ENCODE data around the gene ABCA10.
"Not testable (repeated sequence)": the region's sequence is repeated elsewhere in the genome, so short reads cannot be mapped to it uniquely, and the experiment has no call there.

The ABCA10 gene

DNA sequence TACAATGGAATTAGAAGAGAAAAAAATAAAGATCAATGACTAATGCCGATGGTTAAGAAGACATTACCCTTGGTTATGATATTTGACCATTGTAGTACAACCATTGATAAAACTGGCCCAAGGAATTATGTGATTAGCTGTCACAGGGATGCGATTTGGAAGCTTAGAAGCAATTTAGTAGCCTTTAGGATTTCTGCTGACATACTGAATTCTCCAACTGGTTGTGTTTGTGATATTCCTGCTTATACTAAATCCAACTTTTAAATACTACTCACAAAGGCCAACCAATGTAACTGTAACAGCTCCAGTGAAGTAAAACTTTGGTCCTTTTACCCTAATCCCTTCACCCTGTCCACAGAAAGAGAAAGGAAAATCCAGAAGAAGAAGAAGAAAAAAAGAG, 55.5 kb downstream of the ABCA10 start:
- Histone ChIP-seq H3K4me3 (no peak overlapping the region), H3K27ac (no peak overlapping the region)

DNA sequence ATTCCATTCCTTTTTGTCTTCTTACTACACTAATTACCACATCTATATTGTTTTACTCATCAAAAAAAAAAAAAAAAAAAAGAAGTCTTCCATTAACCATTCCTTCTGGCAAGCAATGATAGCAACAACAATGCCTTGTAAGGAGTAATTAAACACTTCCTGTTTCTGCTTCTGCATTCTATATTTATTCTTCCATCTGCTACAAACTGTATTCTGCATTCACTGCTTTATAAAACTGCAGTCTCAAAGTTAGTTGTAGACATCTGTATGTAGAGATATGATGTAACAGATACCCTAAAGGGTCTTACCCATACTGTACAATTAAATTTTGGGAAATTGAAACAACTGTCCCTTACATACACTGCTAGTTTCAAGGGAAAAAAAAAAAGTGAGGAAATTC, 58.2 kb downstream of the ABCA10 start:
- H3K27ac ChIP-seq, result peak overlapping the region in 1 of 21 experiments; percentile 61

DNA sequence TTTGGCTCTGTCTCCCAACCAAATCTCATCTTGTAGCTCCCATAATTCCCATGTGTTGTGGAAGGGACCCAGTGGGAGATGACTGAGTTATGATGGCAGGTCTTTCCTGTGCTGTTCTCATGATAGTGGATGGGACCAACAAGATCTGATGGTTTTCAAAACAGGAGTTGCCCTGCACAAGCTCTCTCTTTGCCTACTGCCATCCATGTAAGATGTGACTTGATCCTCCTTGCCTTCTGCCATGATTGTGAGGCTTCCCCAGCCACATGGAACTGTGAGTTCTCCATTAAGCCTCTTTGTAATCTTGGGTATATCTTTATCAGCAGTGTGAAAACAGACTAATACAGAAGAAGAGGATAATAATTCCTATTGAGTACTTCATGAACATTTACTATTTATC, 60.0 kb downstream of the ABCA10 start:
- not testable (repeated sequence) for H3K27ac ChIP-seq

More for the DNA sequence above, 58.2 kb downstream of the ABCA10 start:
- no peak overlapping the region for H3K4me3 ChIP-seq

DNA sequence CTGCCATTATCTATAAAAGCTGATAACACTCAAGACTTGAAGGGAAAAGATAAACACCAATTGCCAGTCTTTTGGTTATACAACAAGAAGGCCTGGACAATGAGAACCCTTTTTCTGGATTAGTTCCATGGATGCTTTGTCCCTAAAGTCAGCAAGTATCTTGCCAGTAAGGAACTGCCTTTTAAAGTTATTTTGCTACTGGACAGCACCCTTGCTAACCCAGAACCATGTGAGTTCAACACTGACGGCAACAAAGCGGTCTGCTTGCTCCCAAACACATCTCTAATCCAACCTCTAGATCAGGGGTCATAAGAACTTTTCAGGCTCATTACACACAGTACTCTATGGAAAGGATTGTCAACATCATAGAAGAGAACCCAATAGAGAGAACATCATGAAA, 61.7 kb downstream of the ABCA10 start:
- H3K27ac ChIP-seq, result no peak overlapping the region
- no peak overlapping the region for H3K4me3 ChIP-seq

More for the DNA sequence above, 60.0 kb downstream of the ABCA10 start:
- H3K4me3 ChIP-seq, result not testable (repeated sequence)

DNA sequence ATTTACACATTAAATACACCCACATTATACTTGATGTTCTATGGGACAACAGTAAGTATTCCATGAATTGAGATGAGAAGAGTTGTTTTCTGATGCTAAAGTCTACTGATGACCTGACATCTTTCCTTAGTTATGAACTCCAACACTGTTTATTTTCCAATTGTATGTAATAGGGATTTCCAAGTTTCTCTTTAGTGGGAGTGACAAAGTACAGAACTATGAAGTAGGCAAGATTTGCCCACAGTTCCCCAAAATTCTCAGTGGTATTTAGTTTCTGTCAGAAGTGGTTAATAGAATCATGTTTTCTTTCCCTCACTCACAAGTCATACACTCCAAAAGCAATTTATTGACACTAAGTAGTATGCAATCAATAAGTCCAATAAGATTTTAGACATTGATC, 64.4 kb downstream of the ABCA10 start:
- Histone ChIP-seq H3K27ac (no peak overlapping the region), H3K4me3 (no peak overlapping the region)

DNA sequence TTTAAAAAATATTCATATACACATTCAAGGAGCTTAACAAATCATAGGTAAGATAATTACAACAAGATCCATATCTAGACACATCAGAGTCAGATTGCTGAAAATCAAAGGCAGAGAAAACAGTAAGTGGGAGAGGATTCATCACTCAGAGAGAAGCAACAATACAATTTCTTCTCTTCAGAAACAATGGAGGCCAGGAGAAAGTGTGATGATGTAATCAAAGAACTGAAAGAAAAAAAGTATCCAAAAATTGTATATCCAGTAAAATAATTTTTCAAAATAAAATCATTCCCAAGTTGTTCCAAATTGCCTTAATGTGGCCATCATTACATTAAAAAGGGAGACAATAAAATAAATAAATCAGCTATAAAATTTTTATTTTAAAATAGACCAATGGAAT, 69.2 kb downstream of the ABCA10 start:
- Histone ChIP-seq H3K4me3 (no peak overlapping the region), H3K27ac (no peak overlapping the region)

DNA sequence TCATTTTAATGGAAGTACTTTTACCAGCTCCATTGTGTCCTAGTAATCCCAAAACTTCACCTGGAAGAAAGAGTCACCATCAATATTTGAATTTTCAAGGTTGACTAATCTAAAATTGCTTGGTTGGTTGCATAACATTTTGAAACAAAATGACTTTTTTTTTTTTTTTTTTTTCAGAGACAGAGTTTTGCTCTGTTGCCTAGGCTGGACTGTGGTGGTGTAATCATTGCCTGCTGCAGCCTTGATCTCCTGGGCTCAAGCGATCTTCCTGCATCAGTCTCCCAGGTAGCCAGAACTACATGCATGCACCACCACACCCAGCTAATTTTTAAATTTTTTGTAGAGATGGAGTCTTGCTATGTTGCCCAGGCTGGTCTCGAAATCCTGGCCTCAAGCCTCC, 74.4 kb downstream of the ABCA10 start:
- Histone ChIP-seq H3K4me3 (no peak overlapping the region), H3K27ac (no peak overlapping the region)

DNA sequence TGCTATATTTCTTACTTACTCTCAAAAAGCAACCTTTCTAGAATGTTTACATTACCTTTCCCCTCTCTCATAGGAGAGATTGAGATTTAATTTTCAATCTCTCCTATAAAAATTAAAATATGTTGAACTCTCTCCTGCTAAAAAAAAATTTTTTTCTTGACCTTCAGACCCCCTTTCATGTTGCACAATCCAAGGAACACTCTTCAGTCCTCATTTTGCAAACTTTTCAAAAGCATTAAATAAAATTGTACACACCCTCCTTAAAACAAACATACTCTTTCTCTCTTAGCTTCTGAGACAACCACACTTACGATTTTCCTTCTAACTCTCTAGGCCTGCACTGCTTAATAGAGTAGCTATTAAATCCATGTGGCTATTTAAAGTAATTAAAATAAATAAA, 78.3 kb downstream of the ABCA10 start:
- no peak overlapping the region for H3K4me3 ChIP-seq
- H3K27ac ChIP-seq, result no peak overlapping the region

DNA sequence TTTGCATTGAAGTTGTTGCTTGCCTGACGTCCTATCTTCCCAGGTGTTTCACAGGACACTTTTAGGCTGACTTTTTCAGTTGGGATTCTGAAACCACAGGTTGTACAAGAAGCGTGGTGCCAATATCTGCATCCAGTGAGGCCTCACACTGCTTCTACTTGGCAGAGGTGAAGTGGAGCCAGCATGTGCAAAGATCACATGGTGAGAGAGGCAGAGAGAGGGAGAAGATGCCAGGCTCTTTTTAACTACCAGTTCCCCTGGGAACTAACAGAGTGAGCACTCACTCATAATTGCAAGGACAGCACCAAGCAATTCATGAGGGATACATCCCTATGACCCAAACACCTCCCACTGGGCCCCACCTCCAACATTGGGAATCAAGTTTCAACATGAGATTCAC, 81.2 kb downstream of the ABCA10 start:
- H3K27ac ChIP-seq, result no peak overlapping the region
- H3K4me3 ChIP-seq, result no peak overlapping the region

DNA sequence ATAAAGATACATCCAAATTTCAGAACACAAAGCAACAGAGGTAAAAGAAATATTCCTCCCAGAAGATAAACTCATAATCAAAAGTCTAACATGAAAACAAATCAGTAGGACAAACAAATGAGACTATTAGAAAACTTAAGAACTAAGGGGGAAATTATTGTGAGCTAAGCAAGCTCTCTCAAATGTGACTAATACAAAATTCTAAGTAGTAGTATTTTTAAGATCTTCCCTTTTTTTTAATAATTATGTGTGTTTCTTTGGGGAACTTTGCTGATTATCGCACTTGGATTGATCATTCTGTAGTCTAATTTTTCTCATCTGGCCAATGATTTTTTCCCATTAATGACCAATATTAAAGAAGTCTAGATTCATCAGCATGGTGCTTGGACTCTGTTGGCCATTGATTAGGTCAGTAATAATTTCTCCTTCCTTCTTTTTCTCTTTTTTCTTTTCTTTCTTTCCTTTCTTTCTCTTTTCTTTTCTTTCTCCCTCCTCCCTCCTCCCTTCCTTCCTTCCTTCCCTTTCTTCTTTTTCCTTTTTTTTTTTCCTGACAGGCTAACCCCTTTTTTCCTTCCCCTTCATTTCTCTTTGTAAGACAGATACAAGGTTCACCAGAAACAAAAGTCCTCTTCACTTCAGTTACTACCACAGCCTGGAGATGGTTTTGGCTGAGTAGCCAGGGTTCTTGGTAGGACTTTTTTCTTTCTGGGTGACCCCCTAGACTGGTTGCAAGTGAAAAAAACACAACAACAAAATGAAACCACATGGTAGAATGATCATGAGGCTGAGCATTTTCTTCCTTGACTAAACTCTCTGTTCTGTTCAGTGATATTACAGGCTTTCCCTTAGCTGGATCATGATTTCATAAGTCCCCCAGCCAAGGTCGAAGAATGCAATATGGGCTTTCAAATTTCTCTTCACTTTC, 84.0 kb downstream of the ABCA10 start:
- H3K27ac ChIP-seq, result no peak overlapping the region
- no peak overlapping the region for H3K4me3 ChIP-seq

DNA sequence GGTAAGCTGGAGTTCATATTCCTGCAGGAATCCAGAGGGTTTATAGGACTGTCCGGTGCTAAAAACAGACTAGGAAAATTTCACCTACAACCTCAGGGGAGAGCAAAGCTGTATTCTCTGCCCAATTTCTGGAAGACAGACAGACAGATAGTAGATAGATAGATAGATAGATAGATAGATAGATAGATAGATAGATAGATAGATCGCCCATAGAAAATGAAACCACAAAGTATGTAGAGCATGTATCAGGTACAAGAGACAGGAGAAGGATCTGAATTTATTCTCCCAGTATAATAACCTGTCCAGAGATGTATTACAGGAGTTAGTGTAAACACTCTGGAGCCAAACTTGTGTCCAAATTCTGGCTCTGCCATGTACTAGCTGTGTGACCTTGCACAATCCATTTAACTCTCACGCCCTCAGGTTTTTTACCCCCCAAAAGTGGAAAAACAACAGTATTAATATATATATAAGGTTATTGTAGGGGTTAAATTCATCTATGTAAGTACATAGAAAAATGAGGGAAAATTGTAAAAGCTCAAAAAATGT, 84.9 kb downstream of the ABCA10 start:
- peak overlapping the region in 2 of 21 experiments; percentile 10 to 53 for H3K27ac ChIP-seq
- H3K4me3 ChIP-seq, result no peak overlapping the region

DNA sequence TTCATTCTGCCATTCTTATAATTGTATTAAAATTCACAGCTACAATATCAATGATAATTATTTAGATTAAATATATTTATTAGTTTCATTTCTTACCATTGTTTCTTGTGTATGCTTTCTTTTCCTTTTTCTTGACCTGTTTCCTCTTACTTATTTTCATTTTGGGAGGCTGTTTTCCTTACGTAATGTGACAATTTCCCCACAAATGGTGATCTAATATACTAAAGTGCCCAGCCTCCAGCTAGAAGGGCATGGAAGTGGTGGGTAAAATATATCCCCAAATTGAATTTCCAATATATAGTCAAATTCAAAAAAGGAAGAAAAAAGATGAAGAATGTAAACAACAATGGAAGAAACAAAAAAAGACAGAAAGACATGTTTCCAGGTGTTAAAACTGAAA, 85.5 kb downstream of the ABCA10 start:
- no peak overlapping the region for H3K4me3 ChIP-seq
- H3K27ac ChIP-seq, result peak overlapping the region in 2 of 21 experiments; percentile 10 to 53

DNA sequence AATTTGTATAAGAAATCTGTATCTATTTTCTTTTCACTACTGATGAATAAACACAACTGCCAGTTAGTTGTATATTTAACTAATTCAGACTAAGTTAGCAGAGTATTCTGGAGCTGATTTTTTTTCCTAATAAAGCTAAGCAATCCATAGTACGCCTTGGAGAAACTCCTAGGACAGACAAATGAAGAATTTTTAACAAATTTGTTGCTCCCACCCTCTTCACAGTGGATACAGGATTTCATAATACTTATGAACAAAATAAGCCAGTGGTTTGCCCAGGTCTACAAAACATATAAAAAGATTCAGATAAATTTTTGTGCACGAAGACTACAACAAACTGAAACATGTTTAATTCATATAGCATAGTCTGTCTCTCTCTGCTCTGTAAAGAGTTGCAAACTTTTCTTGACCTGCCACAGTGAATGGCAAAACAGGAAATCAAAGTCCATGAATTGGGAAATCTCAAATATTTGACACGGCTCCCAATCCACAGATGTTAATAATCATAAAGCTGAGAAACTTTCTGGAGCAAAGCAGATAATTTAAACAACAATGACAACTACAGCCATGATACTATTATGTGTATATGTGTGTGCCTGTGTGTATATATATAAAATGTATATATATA, 86.3 kb downstream of the ABCA10 start:
- H3K4me3 ChIP-seq, result peak overlapping the region in 2 of 7 experiments; percentile 1 to 7

DNA sequence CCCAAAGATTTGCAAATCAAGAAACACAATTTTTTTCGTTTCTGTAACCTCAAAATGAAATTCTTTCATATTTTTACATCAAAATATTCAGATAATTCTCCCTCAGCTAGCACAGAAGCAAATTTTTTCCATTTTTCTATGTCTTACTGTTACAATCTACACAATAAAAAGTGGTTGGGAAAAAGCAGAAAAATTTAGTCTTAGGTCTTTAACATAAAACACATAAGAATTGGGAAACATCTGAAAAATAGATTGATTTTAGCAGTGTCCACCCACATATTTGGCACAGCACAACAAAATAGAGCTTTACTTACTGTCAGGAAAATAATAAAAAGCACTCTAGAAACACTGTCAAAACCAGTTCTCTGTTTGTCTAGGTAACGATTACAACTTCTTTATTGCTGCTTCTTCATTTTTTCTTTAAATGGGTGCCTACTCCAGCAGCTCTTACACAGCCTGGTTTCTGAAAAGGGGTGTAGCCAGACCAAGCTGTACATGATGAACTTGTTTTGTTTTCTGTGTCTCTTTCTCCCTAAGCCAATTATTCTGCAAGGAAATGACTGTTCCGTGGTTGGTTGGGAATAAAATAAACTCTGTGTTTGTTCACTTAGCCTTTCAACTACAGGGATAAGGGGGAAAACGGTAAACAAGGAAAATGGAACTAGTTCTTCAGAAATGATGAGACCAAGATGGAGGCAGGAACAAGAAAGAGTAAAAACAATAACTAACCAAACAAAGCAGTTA, 87.0 kb downstream of the ABCA10 start, which contains the start of gene ABCA6:
Gene ABCA6 (minus strand): TSS at position 465 of the 744 bp plus-strand sequence. CDS start 1,192 bp downstream, outside the sequence.
- Histone ChIP-seq H3K27ac (peak within 1 kb of the TSS in 15 of 21 experiments; percentile 4 to 78 (median 60)), H3K4me3 (peak within 1 kb of the TSS in 4 of 7 experiments; percentile 1 to 24 (median 6))

More for the DNA sequence above, 86.3 kb downstream of the ABCA10 start:
- H3K27ac ChIP-seq, result peak overlapping the region in 12 of 21 experiments; percentile 19 to 78 (median 62)

DNA sequence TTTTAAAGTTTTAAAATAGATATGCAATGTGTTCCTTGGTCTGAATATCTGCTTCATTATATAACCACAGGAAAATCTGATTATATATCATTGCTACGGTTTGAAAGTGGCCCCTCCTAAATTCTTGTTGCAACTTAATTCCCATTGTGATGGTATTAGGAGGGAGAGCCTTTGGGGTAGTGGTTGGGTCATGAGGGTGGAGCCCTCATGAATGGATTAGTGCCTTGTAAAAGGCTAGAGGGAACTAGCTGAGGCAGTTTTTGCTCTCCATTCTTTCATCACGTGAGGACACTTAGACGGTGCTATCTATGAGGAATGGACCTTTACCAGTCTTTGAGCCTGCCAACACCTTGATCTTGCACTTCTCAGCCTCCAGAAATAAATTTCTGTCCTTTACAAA, 94.5 kb downstream of the ABCA10 start:
- Histone ChIP-seq H3K27ac (no peak overlapping the region), H3K4me3 (no peak overlapping the region)

DNA sequence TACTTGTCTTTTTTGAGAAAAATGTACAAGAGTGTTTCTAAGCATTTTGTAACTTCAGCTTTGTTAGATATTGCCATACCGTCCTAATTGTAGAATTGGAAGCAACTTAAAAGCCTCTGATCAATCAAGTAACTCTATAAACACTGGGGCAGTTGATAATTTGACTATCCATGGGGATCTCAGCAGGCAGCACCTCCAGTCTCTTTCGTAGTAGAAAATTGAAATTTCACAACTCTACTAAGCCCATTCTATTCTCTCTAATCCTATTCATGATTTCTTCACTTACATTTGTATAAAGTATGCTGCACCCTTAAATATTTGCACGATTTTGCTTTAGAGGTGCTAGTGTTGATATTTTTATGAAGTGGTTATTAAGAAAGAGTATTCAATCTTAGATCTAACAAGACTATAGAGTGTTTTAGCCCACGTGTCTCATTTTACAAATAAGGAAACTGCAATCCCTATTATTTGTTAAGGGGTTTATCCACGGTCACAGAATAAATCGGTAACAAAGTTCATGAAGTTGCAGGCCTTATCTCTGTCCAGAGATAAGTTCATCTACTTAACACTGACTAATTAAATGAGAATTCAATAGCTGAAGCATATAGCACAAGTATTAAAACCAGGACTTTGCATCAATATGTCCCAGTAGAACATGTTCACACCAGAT, 97.9 kb downstream of the ABCA10 start:
- Histone ChIP-seq H3K27ac (no peak overlapping the region), H3K4me3 (no peak overlapping the region)

DNA sequence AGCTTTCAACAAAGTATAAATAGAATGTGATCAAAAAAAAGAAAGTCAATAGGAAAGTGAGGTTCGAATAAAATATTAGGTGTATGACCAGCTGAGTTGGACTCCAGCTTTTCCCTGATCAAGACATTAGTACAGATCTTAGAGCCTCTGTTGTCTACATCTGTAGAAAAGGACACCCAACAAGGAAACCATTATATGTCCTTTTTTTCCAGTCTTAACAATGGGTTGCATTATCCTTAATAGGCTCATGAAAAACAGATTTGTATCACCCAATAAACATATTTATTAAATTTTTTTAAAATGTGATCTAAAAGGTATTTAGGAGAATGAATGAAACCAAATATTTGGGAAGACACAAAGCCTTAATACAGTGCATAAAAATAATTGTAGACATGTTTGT, 105.0 kb downstream of the ABCA10 start:
- no peak overlapping the region for H3K27ac ChIP-seq
- H3K4me3 ChIP-seq, result no peak overlapping the region

DNA sequence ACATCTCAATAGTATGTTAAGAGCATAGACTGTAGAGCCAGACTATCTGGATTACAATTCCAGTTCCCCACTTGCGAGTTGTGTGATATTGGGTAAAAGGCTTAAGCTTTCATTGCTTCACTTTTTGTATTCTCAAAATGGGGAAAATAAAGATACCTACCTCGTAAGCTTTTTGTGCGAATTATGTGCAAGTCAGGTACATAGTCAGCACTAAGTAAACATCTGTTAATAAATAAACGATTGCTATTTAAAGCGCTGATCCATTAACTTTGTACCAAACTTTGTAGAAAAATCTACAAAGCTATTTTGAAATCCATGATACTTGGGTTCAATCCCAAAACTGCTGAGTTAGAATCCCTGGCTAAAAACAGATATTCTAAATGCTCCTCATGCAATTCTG, 106.6 kb downstream of the ABCA10 start:
- Histone ChIP-seq H3K27ac (no peak overlapping the region), H3K4me3 (no peak overlapping the region)
